MM.1S (cell line): ENCODE measurements around the gene HTR1E.

Experiments
- DNase-seq: peaks from one replicate; pipeline ENCODE4 v3.0.0-alpha.2; 2015
- H2AFZ ChIP-seq: fragments of 300-600 bp; sonication (generic); 2 replicates; pipeline ENCODE4 v1.6.0; 2016; ENCODE audit warnings: antibody characterized with exemption, low read length
- H3F3A ChIP-seq: fragments of 300-600 bp; sonication (generic); 2 replicates; pipeline ENCODE4 v1.6.1; 2016; ENCODE audit warnings: mild to moderate bottlenecking, antibody characterized with exemption, low read length, moderate library complexity, mixed read lengths; ENCODE audit not compliant: insufficient read depth
- H3K27ac ChIP-seq: fragments of 300-600 bp; sonication (generic); 2 replicates; pipeline ENCODE4 v1.5.1; 2016; ENCODE audit warnings: mild to moderate bottlenecking, low read length
- H3K27me3 ChIP-seq: fragments of 300-600 bp; sonication (generic); replicated peaks from 2 replicates; pipeline ENCODE4 v1.6.0; 2016; ENCODE audit warnings: low read length; ENCODE audit not compliant: insufficient read depth
- H3K36me3 ChIP-seq: fragments of 300-600 bp; sonication (generic); replicated peaks from 2 replicates; pipeline ENCODE4 v1.6.1; 2016; ENCODE audit warnings: mild to moderate bottlenecking, low read length, mixed read lengths; ENCODE audit not compliant: insufficient read depth
- H3K4me1 ChIP-seq: fragments of 300-600 bp; sonication (generic); 2 replicates; pipeline ENCODE4 v1.6.1; 2016; ENCODE audit warnings: low read length, mixed read lengths
- H3K4me2 ChIP-seq: fragments of 300-600 bp; sonication (generic); 2 replicates; pipeline ENCODE4 v1.6.0; 2016; ENCODE audit warnings: low read depth, low read length
- H3K4me3 ChIP-seq: fragments of 300-600 bp; sonication (generic); 2 replicates; pipeline ENCODE4 v1.5.1; 2016; ENCODE audit warnings: low read length, mixed read lengths
- H3K79me2 ChIP-seq: fragments of 300-600 bp; sonication (generic); 2 replicates; pipeline ENCODE4 v1.6.1; 2016; ENCODE audit warnings: mixed run types, low read length, mixed read lengths
- H3K9ac ChIP-seq: fragments of 300-600 bp; sonication (generic); 2 replicates; pipeline ENCODE4 v1.6.1; 2016; ENCODE audit warnings: low read length, mixed read lengths
- H3K9me2 ChIP-seq: fragments of 300-600 bp; sonication (generic); replicated peaks from 2 replicates; pipeline ENCODE4 v1.6.1; 2016; ENCODE audit warnings: mild to moderate bottlenecking, low read length, mixed read lengths; ENCODE audit not compliant: insufficient read depth
- H3K9me3 ChIP-seq: fragments of 300-600 bp; sonication (generic); replicated peaks from 2 replicates; pipeline ENCODE4 v1.6.1; 2016; ENCODE audit warnings: mild to moderate bottlenecking, low read length, mixed read lengths; ENCODE audit not compliant: insufficient read depth
- H4K20me1 ChIP-seq: fragments of 300-600 bp; sonication (generic); 2 replicates; pipeline ENCODE4 v1.6.1; 2016; ENCODE audit warnings: mild to moderate bottlenecking, low read length, moderate library complexity, mixed read lengths; ENCODE audit not compliant: insufficient read depth
- EZH2 ChIP-seq: fragments of 300-600 bp; sonication (generic); optimal IDR thresholded peaks from 2 replicates; pipeline ENCODE3; 2017; ENCODE audit warnings: low read depth, mild to moderate bottlenecking, antibody characterized with exemption, low read length, mixed read lengths
- EZH2phosphoT487 ChIP-seq: fragments of 300-600 bp; sonication (generic); IDR thresholded peaks from 2 replicates; pipeline ENCODE4 v1.6.1; 2018; ENCODE audit warnings: antibody characterized with exemption, low read length
- TF ChIP-seq, protein P1 (sequence below): fragments of 300-600 bp; sonication (generic); IDR thresholded peaks from 2 replicates; pipeline ENCODE4 v1.5.1; 2016; ENCODE audit warnings: antibody characterized with exemption, low read length, mixed read lengths

The HTR1E gene

DNA sequence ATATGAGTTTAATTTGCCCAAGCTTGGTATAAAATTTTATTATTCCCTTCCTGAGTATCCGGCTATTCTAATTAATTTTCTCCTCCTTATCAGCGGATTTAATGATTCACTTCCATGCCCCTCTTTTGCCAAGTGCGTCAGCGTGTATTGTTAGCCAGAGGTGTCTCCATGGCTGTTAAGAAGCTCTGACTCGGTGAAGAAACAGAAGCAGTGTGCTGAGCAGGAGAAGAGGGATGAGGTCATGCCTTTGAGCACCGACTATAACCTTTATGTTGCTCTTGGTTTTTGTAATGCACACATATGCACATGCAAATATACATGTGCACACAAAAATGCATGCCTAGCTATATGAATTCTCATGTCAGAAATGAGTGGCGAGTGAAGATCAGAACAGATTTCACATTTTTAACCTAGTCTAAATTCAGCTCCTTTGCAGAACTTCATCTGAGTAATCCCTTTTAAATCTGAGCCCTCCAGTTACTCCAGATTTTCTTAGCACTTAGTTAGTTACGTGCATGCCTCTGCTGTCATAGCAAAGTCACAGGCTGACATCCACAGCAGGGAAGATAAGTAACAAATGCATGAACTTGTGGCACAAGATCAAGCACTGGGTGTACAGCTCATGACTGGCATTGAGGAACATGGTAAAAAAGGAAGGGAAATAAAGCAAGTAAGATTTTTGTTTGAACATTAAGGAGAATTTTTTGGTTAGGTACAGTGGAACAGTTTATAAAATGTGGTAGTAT, 24.3 kb downstream of the HTR1E start:
- no peaks in the 10 kb centered on the region for H3F3A ChIP-seq
- no peaks in the 10 kb centered on the region for H3K9me3 ChIP-seq
- DNase-seq: no peak
- no peaks in the 10 kb centered on the region for H3K27me3 ChIP-seq
- H3K79me2 ChIP-seq: no peaks in the 10 kb centered on the region
- H3K4me3 ChIP-seq: no peak overlapping the region
- no peak overlapping the region for H2AFZ ChIP-seq
- no peaks in the 10 kb centered on the region for H4K20me1 ChIP-seq
- H3K36me3 ChIP-seq: no peaks in the 10 kb centered on the region
- H3K4me1 ChIP-seq: no peaks in the 10 kb centered on the region
- no peak for TF ChIP-seq EZH2phosphoT487
- TF ChIP-seq, protein P1, sequence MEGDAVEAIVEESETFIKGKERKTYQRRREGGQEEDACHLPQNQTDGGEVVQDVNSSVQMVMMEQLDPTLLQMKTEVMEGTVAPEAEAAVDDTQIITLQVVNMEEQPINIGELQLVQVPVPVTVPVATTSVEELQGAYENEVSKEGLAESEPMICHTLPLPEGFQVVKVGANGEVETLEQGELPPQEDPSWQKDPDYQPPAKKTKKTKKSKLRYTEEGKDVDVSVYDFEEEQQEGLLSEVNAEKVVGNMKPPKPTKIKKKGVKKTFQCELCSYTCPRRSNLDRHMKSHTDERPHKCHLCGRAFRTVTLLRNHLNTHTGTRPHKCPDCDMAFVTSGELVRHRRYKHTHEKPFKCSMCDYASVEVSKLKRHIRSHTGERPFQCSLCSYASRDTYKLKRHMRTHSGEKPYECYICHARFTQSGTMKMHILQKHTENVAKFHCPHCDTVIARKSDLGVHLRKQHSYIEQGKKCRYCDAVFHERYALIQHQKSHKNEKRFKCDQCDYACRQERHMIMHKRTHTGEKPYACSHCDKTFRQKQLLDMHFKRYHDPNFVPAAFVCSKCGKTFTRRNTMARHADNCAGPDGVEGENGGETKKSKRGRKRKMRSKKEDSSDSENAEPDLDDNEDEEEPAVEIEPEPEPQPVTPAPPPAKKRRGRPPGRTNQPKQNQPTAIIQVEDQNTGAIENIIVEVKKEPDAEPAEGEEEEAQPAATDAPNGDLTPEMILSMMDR: no peak
- TF ChIP-seq EZH2: no peak
- no peaks in the 10 kb centered on the region for H3K9me2 ChIP-seq
- H3K4me2 ChIP-seq: no peak overlapping the region
- no peak overlapping the region for H3K9ac ChIP-seq
- no peak overlapping the region for H3K27ac ChIP-seq

DNA sequence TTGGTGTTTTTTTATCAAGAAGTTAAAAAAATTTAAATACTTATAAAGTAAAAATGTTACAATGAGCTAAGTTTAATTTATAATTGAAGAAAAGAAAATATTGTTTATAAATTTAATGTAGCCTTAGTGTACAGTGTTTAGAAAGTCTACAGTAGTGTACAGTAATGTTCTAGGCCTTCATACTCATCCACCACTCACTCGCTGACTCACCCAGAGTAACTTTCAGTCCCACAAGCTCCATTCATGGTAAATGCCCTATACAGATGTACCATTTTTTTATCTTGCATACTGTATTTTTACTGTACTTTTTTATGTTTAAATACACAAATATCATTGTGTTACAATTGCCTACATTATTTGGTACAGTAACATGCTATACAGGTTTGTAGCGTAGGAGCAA, 26.0 kb downstream of the HTR1E start:
- TF ChIP-seq, protein P1: no peak
- TF ChIP-seq EZH2phosphoT487 (no peak), EZH2 (no peak)
- Histone ChIP-seq H3K79me2 (no peaks in the 10 kb centered on the region), H3K4me2 (no peak overlapping the region), H3K27me3 (no peaks in the 10 kb centered on the region), H3F3A (no peaks in the 10 kb centered on the region), H4K20me1 (no peaks in the 10 kb centered on the region), H2AFZ (no peak overlapping the region), H3K9me2 (no peaks in the 10 kb centered on the region), H3K9ac (no peak overlapping the region), H3K4me3 (no peak overlapping the region), H3K4me1 (no peaks in the 10 kb centered on the region), H3K9me3 (no peaks in the 10 kb centered on the region), H3K27ac (no peak overlapping the region), H3K36me3 (no peaks in the 10 kb centered on the region)
- no peak for DNase-seq

DNA sequence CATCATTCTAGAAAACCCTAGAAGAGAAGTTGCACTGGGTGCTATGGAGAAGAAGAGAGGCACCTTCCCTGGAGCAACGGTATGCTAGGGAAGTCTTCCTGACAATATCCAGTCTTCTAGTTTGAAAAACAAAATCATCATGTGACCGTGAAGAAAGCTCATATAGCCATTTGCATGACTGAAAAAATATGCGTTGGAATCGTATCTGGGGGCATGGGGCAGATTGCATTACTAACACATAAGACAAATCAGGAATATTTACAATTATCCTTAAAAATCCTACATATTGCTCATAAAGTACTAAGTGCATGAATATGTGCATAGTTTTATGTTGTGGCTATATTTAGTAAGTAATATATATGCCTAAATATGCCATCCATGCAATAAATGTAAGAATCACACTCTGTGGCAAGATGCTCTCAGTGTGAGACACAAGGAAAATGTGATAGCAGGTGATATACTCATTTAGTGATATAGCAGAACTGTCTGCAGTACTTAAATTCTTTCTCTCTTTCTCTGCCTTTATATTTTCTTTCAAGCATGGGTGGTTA, 26.8 kb downstream of the HTR1E start:
- no peaks in the 10 kb centered on the region for H3K27me3 ChIP-seq
- DNase-seq: no peak
- H3K79me2 ChIP-seq: no peaks in the 10 kb centered on the region
- H3K4me2 ChIP-seq: no peak overlapping the region
- no peaks in the 10 kb centered on the region for H3K4me1 ChIP-seq
- no peaks in the 10 kb centered on the region for H3K9me3 ChIP-seq
- no peak overlapping the region for H2AFZ ChIP-seq
- no peaks in the 10 kb centered on the region for H3F3A ChIP-seq
- TF ChIP-seq EZH2 (no peak), EZH2phosphoT487 (no peak)
- TF ChIP-seq, protein P1: no peak
- no peak overlapping the region for H3K27ac ChIP-seq
- no peaks in the 10 kb centered on the region for H3K9me2 ChIP-seq
- no peak overlapping the region for H3K4me3 ChIP-seq
- H3K9ac ChIP-seq: no peak overlapping the region
- H3K36me3 ChIP-seq: no peaks in the 10 kb centered on the region
- H4K20me1 ChIP-seq: no peaks in the 10 kb centered on the region
